ENCODE data around the gene ATP23. TPM values are rescaled to one million over a fixed set of nuclear protein-coding genes. Genes with fewer than 3 reads are reported as not detected.

The ATP23 gene
- total RNA-seq, 1 experiment from 2014 or later: 9.1 TPM

DNA sequence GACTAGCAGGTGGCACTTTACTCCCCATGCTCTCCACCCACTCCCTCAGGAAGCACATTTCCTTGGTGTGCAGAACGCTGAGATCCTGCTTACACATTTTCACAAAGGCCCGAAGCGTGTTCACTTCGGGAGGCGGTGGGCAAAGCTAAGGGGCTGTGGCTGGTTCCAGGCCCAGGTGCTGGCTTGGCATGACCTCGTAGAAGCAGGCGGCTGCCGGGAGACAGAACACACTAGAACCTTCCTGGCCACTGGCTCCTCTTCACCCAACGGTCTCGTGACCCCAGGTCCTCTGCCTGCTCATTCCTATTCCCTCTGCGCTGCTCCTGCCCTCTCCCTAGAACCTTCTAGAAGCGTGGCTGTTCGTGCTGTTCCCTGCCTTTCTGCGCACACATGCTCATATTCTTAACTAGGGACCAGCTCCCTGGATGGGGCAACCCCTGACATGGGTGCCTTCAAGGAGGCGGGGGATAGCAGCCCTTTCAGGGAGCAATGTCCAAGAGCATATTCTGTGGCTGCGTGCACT, 43.3 kb downstream of the ATP23 start:
- H3K27ac ChIP-seq (ENCODE audit: low read depth, low read length): no peak overlapping the region
- POLR2A ChIA-PET: no interaction called here
- intact Hi-C loops (cut with micrococcal nuclease): loop anchor here (5.0 to 10.0 kb wide), 4 partner anchors 363 to 1820 kb away; no protein-coding TSS in a partner anchor
- TF ChIP-seq POLR2A (IDR thresholded peaks at IDR 0.05; ENCODE audit: borderline replicate concordance, extremely low read depth, insufficient read depth, insufficient read length): no peak
- TF ChIP-seq YY1 (IDR thresholded peaks at IDR 0.05; ENCODE audit: extremely low read depth, insufficient replicate concordance, low read depth, low read length): no peak
- TF ChIP-seq, protein P1, sequence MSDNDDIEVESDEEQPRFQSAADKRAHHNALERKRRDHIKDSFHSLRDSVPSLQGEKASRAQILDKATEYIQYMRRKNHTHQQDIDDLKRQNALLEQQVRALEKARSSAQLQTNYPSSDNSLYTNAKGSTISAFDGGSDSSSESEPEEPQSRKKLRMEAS (IDR thresholded peaks at IDR 0.05): no peak
- no peak for TF ChIP-seq REST (IDR thresholded peaks at IDR 0.05; ENCODE audit: low read depth)
- TF ChIP-seq TCF7L2 (IDR thresholded peaks at IDR 0.05; ENCODE audit: borderline replicate concordance, extremely low read depth, insufficient read depth, insufficient read length): no peak
- no peak for TF ChIP-seq ZNF274 (IDR thresholded peaks at IDR 0.05; ENCODE audit: low read depth, low read length)
- TF ChIP-seq FOSL1 (IDR thresholded peaks at IDR 0.05; ENCODE audit: low read depth): no peak
- no peak for TF ChIP-seq ATF3 (IDR thresholded peaks at IDR 0.05)
- no peak for TF ChIP-seq SP1 (IDR thresholded peaks at IDR 0.05; ENCODE audit: low read depth)
- BruUV-seq (replicated peaks): no TSS peak
- H2AFZ ChIP-seq (ENCODE audit: low read depth, low read length, poor library complexity, severe bottlenecking): no peak overlapping the region
- H3K9ac ChIP-seq (ENCODE audit: low read length): no peak overlapping the region
- no peaks in the 10 kb centered on the region for H3K9me2 ChIP-seq (ENCODE audit: insufficient read depth)
- no peaks in the 10 kb centered on the region for H3K27me3 ChIP-seq (ENCODE audit: insufficient read depth, low read length)
- CTCF ChIA-PET: no interaction called here
- H3K4me3 ChIP-seq (replicated peaks in 1 of 2; ENCODE audit: low read depth in 1 of 2, low read length in 2 of 2): no peak overlapping the region
- no peaks in the 10 kb centered on the region for H3K9me3 ChIP-seq (ENCODE audit: control insufficient read depth in 1 of 2, insufficient read depth in 1 of 2, low read depth in 1 of 2, low read length in 2 of 2)
- H4K20me1 ChIP-seq (ENCODE audit: insufficient read depth): no peaks in the 10 kb centered on the region
- no peak for ATAC-seq
- no peak for DNase-seq (ENCODE audit: low read depth, low spot score)
- H3K36me3 ChIP-seq (ENCODE audit: control insufficient read depth in 1 of 2, insufficient read depth in 2 of 2, low read length in 2 of 2): no peaks in the 10 kb centered on the region
- no peaks in the 10 kb centered on the region for H3K4me1 ChIP-seq (ENCODE audit: control insufficient read depth in 1 of 2, insufficient read depth in 2 of 2, low read length in 2 of 2)
- H3K4me2 ChIP-seq (ENCODE audit: low read length): no peak overlapping the region
- RAD21 ChIA-PET (ENCODE audit: low non-redundant PET in 1 of 2, low total read pairs in 2 of 2, uncharacterized antibody in 2 of 2, unreplicated experiment in 2 of 2): no interaction called here
- no peaks in the 10 kb centered on the region for H3K79me2 ChIP-seq (ENCODE audit: insufficient read depth, low read length)
